HCT116 (cell line): ENCODE measurements around the gene CNTF. TPM values are rescaled to one million over a fixed set of nuclear protein-coding genes. Genes with fewer than 3 reads are reported as not detected.

Experiments
- ATAC-seq: fragments of 200-7000 bp; cut with Tn5 transposase; 2 replicates; pipeline ENCODE4 v1.9.1; 2020; ENCODE audit warnings: mild to moderate bottlenecking, moderate library complexity
- BruUV-seq: library from RNA; stranded (reverse); fragments of 400-500 nt; replicated peaks from 2 replicates; lab custom pipeline; 2021; lab: Mats Ljungman, UMichigan
- CTCF ChIA-PET: fragments of 300-600 bp; sonication (Branson Sonifier 250); formaldehyde crosslinking; loops from one replicate; lab custom pipeline; 2021; ENCODE audit warnings: antibody characterized with exemption; lab: Charles Lee
- POLR2A ChIA-PET: fragments of 300-600, 350-600 bp; sonication (Branson Sonifier 250); formaldehyde crosslinking; loops from one replicate; lab custom pipeline; 2021; ENCODE audit warnings: antibody characterized with exemption; lab: Charles Lee
- RAD21 ChIA-PET, 2 experiments: fragments of 300-600 bp; sonication (Branson Sonifier 250); formaldehyde crosslinking; loops; one replicate each; lab custom pipeline; 2023; ENCODE audit warnings: low total read pairs in 2 of 2; ENCODE audit not compliant: uncharacterized antibody in 2 of 2, unreplicated experiment in 2 of 2, low non-redundant PET in 1 of 2; lab: Charles Lee
- DNase-seq: peaks from one replicate; pipeline ENCODE4 v3.0.0-alpha.2; 2010; ENCODE audit warnings: low read depth, low spot score
- H2AFZ ChIP-seq: fragments of 200-600 bp; shearing (Covaris generic), sonication (generic); 2 replicates; pipeline ENCODE4 v1.6.1; 2017; ENCODE audit warnings: low read depth, mixed run types, mixed read lengths, antibody characterized with exemption, low read length; ENCODE audit not compliant: poor library complexity, severe bottlenecking
- H3K27ac ChIP-seq: 2 replicates; pipeline ENCODE4 v1.5.1; 2012; ENCODE audit warnings: low read depth, low read length
- H3K27me3 ChIP-seq: fragments of 200-600 bp; sonication (generic); 2 replicates; pipeline ENCODE4 v1.6.1; 2016; ENCODE audit warnings: mixed run types, low read length, mixed read lengths; ENCODE audit not compliant: insufficient read depth
- H3K36me3 ChIP-seq, 2 experiments: fragments of 200-500 bp in 1 of 2; fragments of 200-600 bp in 1 of 2; sonication (Bioruptor generic) in 1 of 2; sonication (generic) in 1 of 2; 2 replicates each; pipeline versions ENCODE4 v1.5.1 to v1.6.1; 2014 to 2016; ENCODE audit warnings: low read length in 2 of 2, inconsistent platforms in 1 of 2, mixed read lengths in 1 of 2, mixed run types in 1 of 2; ENCODE audit not compliant: insufficient read depth in 2 of 2, control insufficient read depth in 1 of 2
- H3K4me1 ChIP-seq, 2 experiments: fragments of 200-600 bp in 1 of 2; sonication (generic) in 1 of 2; 2 replicates each; pipeline versions ENCODE4 v1.5.1 to v1.6.1; 2012 to 2017; ENCODE audit warnings: low read length in 2 of 2, inconsistent platforms in 1 of 2, mild to moderate bottlenecking in 1 of 2, mixed read lengths in 1 of 2, mixed run types in 1 of 2, moderate library complexity in 1 of 2; ENCODE audit not compliant: insufficient read depth in 2 of 2, control insufficient read depth in 1 of 2
- H3K4me2 ChIP-seq: fragments of 200-600 bp; sonication (generic); 2 replicates; pipeline ENCODE4 v1.6.1; 2017; ENCODE audit warnings: mixed run types, low read length, mixed read lengths
- H3K4me3 ChIP-seq, 2 experiments: fragments of 200-600 bp in 1 of 2; sonication (generic) in 1 of 2; replicated peaks in 1 of 2; 2 replicates each; pipeline ENCODE4 v1.5.1; 2011 to 2016; ENCODE audit warnings: low read length in 2 of 2, control low read depth in 1 of 2, low read depth in 1 of 2, mild to moderate bottlenecking in 1 of 2, mixed read lengths in 1 of 2, mixed run types in 1 of 2
- H3K79me2 ChIP-seq: fragments of 200-600 bp; sonication (generic); 2 replicates; pipeline ENCODE4 v1.6.1; 2017; ENCODE audit warnings: mild to moderate bottlenecking, mixed run types, low read length, moderate library complexity, mixed read lengths; ENCODE audit not compliant: insufficient read depth
- H3K9ac ChIP-seq: fragments of 200-600 bp; sonication (generic); 2 replicates; pipeline ENCODE4 v1.6.1; 2016; ENCODE audit warnings: low read length, mixed read lengths
- H3K9me2 ChIP-seq: fragments of 200-600 bp; sonication (generic), shearing (Covaris generic); 2 replicates; pipeline ENCODE4 v1.6.1; 2017; ENCODE audit warnings: mixed run types, mild to moderate bottlenecking, moderate library complexity; ENCODE audit not compliant: insufficient read depth
- H3K9me3 ChIP-seq, 2 experiments: fragments of 200-500 bp in 1 of 2; fragments of 200-600 bp in 1 of 2; sonication (Bioruptor generic) in 1 of 2; sonication (generic) in 1 of 2; 2 replicates each; pipeline ENCODE4 v1.6.1; 2014 to 2017; ENCODE audit warnings: low read length in 2 of 2, mixed read lengths in 2 of 2, inconsistent platforms in 1 of 2, low read depth in 1 of 2, mild to moderate bottlenecking in 1 of 2, mixed run types in 1 of 2, moderate library complexity in 1 of 2; ENCODE audit not compliant: control insufficient read depth in 1 of 2, insufficient read depth in 1 of 2
- H4K20me1 ChIP-seq: fragments of 200-600 bp; sonication (generic), shearing (Covaris generic); 2 replicates; pipeline ENCODE4 v1.6.1; 2017; ENCODE audit warnings: mixed run types, mild to moderate bottlenecking, moderate library complexity; ENCODE audit not compliant: insufficient read depth
- EGR1 ChIP-seq: IDR thresholded peaks from 2 replicates; pipeline ENCODE4 v1.6.1; 2012; ENCODE audit warnings: low read depth
- EZH2 ChIP-seq: fragments of 200-600 bp; sonication (generic); IDR thresholded peaks from 2 replicates; pipeline ENCODE4 v1.6.1; 2017; ENCODE audit warnings: antibody characterized with exemption, mixed run types
- FOSL1 ChIP-seq: IDR thresholded peaks from 2 replicates; pipeline ENCODE4 v1.6.1; 2012; ENCODE audit warnings: low read depth
- JUND ChIP-seq: IDR thresholded peaks from 2 replicates; pipeline ENCODE4 v1.6.1; 2012
- SIN3A ChIP-seq: IDR thresholded peaks from 2 replicates; pipeline ENCODE4 v1.6.1; 2012; ENCODE audit warnings: low read depth
- SP1 ChIP-seq: IDR thresholded peaks from 2 replicates; pipeline ENCODE4 v1.6.1; 2012; ENCODE audit warnings: low read depth
- SRF ChIP-seq: IDR thresholded peaks from 2 replicates; pipeline ENCODE4 v1.6.1; 2012; ENCODE audit warnings: low read depth
- ZFX ChIP-seq: fragments of 450-650 bp; IDR thresholded peaks from 2 replicates; pipeline ENCODE4 v1.6.1; 2017
- intact Hi-C: fragments of 100-400 bp; cut with micrococcal nuclease; formaldehyde crosslinking; loops from 2 replicates; pipeline ENCODE4 v1.10.0; 2022
- total RNA-seq: library from RNA; stranded (reverse); gene quantifications from one replicate; pipeline ENCODE4 v1.2.1, GENCODE V29; 2021; ENCODE audit not compliant: unreplicated experiment
- TF ChIP-seq, protein P1 (sequence below): IDR thresholded peaks from 2 replicates; pipeline ENCODE4 v1.6.1; 2012; ENCODE audit warnings: low read depth
- TF ChIP-seq, protein P2 (sequence below), 3 experiments: fragments of 200-600 bp in 1 of 3; sonication (generic) in 1 of 3; IDR thresholded peaks in 2 of 3; conservative IDR thresholded peaks in 1 of 3; 2 replicates each; pipeline ENCODE4 v1.5.1; 2012 to 2017; ENCODE audit warnings: low read depth in 2 of 3, low read length in 2 of 3, antibody characterized with exemption in 1 of 3, borderline replicate concordance in 1 of 3, control low read depth in 1 of 3, mild to moderate bottlenecking in 1 of 3, mixed read lengths in 1 of 3, mixed run types in 1 of 3, moderate library complexity in 1 of 3; ENCODE audit not compliant: insufficient read depth in 1 of 3
- TF ChIP-seq, protein P3 (sequence below): IDR thresholded peaks from 2 replicates; pipeline ENCODE4 v1.6.1; 2011; ENCODE audit warnings: mild to moderate bottlenecking, low read length, moderate library complexity; ENCODE audit not compliant: insufficient replicate concordance; ENCODE audit errors: extremely low read depth

The CNTF gene
- total RNA-seq, 1 experiment from 2014 or later, result 2.3 TPM

DNA sequence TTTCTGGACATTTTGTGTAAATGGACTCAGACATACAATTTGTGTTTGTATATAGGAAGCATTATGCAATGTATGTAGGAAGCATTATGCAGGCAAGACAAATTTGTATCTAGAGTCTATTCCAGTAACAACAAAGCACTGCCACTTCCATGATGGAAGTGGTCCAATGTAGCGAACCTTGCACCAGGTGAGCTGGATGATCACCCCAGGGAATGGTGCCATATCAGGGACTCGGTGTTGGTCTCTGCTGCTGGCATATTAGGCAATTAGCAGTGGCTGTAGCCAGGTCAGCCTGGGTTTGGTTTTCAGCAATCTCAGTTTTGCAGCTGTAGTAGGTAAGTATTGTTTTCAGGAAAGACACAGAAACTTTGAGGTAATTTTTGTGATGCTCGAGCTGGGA lies 30.8 kb upstream of the CNTF start:
- BruUV-seq, result no TSS peak
- H4K20me1 ChIP-seq, result peaks cover 23% of the 10 kb centered on the region
- CTCF ChIA-PET, result no interaction called here

More for the DNA sequence above, 30.8 kb upstream of the CNTF start:
- H3K4me1 ChIP-seq, result no peaks in the 10 kb centered on the region
- no peak overlapping the region for H3K4me2 ChIP-seq
- ChIA-PET POLR2A (no interaction called here), RAD21 (no interaction called here)
- H3K4me3 ChIP-seq, result no peak overlapping the region
- no peaks in the 10 kb centered on the region for H3K27me3 ChIP-seq
- peaks cover 100% of the 10 kb centered on the region for H3K79me2 ChIP-seq
- DNase-seq (no peak), ATAC-seq (no peak)
- TF ChIP-seq EGR1 (no peak), SRF (no peak), JUND (no peak), ZFX (no peak), FOSL1 (no peak), EZH2 (no peak), SIN3A (no peak), SP1 (no peak)
- TF ChIP-seq, protein P1, sequence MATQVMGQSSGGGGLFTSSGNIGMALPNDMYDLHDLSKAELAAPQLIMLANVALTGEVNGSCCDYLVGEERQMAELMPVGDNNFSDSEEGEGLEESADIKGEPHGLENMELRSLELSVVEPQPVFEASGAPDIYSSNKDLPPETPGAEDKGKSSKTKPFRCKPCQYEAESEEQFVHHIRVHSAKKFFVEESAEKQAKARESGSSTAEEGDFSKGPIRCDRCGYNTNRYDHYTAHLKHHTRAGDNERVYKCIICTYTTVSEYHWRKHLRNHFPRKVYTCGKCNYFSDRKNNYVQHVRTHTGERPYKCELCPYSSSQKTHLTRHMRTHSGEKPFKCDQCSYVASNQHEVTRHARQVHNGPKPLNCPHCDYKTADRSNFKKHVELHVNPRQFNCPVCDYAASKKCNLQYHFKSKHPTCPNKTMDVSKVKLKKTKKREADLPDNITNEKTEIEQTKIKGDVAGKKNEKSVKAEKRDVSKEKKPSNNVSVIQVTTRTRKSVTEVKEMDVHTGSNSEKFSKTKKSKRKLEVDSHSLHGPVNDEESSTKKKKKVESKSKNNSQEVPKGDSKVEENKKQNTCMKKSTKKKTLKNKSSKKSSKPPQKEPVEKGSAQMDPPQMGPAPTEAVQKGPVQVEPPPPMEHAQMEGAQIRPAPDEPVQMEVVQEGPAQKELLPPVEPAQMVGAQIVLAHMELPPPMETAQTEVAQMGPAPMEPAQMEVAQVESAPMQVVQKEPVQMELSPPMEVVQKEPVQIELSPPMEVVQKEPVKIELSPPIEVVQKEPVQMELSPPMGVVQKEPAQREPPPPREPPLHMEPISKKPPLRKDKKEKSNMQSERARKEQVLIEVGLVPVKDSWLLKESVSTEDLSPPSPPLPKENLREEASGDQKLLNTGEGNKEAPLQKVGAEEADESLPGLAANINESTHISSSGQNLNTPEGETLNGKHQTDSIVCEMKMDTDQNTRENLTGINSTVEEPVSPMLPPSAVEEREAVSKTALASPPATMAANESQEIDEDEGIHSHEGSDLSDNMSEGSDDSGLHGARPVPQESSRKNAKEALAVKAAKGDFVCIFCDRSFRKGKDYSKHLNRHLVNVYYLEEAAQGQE, result no peak
- TF ChIP-seq, protein P2, sequence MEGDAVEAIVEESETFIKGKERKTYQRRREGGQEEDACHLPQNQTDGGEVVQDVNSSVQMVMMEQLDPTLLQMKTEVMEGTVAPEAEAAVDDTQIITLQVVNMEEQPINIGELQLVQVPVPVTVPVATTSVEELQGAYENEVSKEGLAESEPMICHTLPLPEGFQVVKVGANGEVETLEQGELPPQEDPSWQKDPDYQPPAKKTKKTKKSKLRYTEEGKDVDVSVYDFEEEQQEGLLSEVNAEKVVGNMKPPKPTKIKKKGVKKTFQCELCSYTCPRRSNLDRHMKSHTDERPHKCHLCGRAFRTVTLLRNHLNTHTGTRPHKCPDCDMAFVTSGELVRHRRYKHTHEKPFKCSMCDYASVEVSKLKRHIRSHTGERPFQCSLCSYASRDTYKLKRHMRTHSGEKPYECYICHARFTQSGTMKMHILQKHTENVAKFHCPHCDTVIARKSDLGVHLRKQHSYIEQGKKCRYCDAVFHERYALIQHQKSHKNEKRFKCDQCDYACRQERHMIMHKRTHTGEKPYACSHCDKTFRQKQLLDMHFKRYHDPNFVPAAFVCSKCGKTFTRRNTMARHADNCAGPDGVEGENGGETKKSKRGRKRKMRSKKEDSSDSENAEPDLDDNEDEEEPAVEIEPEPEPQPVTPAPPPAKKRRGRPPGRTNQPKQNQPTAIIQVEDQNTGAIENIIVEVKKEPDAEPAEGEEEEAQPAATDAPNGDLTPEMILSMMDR (IDR thresholded peaks at IDR 0.05 in 2 of 3, conservative IDR thresholded peaks at IDR 0.05 in 1 of 3; ENCODE audit: borderline replicate concordance in 1 of 3, insufficient read depth in 1 of 3, low read depth in 2 of 3, low read length in 2 of 3), result no peak
- TF ChIP-seq, protein P3, sequence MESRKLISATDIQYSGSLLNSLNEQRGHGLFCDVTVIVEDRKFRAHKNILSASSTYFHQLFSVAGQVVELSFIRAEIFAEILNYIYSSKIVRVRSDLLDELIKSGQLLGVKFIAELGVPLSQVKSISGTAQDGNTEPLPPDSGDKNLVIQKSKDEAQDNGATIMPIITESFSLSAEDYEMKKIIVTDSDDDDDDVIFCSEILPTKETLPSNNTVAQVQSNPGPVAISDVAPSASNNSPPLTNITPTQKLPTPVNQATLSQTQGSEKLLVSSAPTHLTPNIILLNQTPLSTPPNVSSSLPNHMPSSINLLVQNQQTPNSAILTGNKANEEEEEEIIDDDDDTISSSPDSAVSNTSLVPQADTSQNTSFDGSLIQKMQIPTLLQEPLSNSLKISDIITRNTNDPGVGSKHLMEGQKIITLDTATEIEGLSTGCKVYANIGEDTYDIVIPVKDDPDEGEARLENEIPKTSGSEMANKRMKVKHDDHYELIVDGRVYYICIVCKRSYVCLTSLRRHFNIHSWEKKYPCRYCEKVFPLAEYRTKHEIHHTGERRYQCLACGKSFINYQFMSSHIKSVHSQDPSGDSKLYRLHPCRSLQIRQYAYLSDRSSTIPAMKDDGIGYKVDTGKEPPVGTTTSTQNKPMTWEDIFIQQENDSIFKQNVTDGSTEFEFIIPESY, result no peak
- H2AFZ ChIP-seq, result no peak overlapping the region
- no peaks in the 10 kb centered on the region for H3K9me3 ChIP-seq
- H3K36me3 ChIP-seq, result peaks cover 0 to 8% of the 10 kb centered on the region in 2 experiments; a peak in 1 of 4 replicates
- H3K27ac ChIP-seq, result no peak overlapping the region
- no peak overlapping the region for H3K9ac ChIP-seq
- H3K9me2 ChIP-seq, result no peaks in the 10 kb centered on the region
- intact Hi-C loops, result no loop called here
